Measurements from ENCODE around the gene AP4M1. TPM values are rescaled to one million over a fixed set of nuclear protein-coding genes. Genes with fewer than 3 reads are reported as not detected.

The AP4M1 gene
- total and polyA plus RNA-seq, 9 of the 15 experiments (the other 6 are each of a cell fraction or from before 2014, with no cell fraction given): 1.3 to 30.9 (median 14.1) TPM

GRCh38 chr7:100081535-100082102, 19.8 kb upstream of the AP4M1 start, which contains the start of gene ZNF3 (continued):
- TF ChIP-seq MLLT1 (IDR thresholded peaks at IDR 0.05): peak; percentile 49 to 99; a peak in 3 of 4 replicates
- TF ChIP-seq ZNF518B (CRISPR knock-in tag; IDR thresholded peaks at IDR 0.05): no peak
- no peak for TF ChIP-seq WHSC1 (IDR thresholded peaks at IDR 0.05; ENCODE audit: low read length)
- peak; percentile 34 for TF ChIP-seq PRPF4 (IDR thresholded peaks at IDR 0.05; ENCODE audit: insufficient read depth, low read depth, low read length, poor library complexity, severe bottlenecking)
- TF ChIP-seq THRAP3 (IDR thresholded peaks at IDR 0.05; ENCODE audit: borderline replicate concordance): peak; percentile 61; the same call in 1 of the 2 replicates
- no peak for TF ChIP-seq ELF2 (CRISPR knock-in tag; IDR thresholded peaks at IDR 0.05)
- TF ChIP-seq NCOR1 (IDR thresholded peaks at IDR 0.05): peak; percentile 74
- TF ChIP-seq KLF10 (CRISPR knock-in tag; IDR thresholded peaks at IDR 0.05): no peak
- peak; percentile 63; the same call in 1 of the 2 replicates for TF ChIP-seq MBD2 (IDR thresholded peaks at IDR 0.05; ENCODE audit: borderline replicate concordance, low read depth)
- TF ChIP-seq RBFOX2 (IDR thresholded peaks at IDR 0.05; ENCODE audit: low read depth, low read length): peak; percentile 96
- TF ChIP-seq NRF1 (conservative IDR thresholded peaks at IDR 0.05 in 1 of 2, IDR thresholded peaks at IDR 0.05 in 1 of 2): peak; percentile 34 to 54; a peak in 3 of 4 replicates
- peak; percentile 88 for TF ChIP-seq HCFC1 (IDR thresholded peaks at IDR 0.05; ENCODE audit: low read depth, low read length)
- 0 out of 2 replicates have a peak, but pooled peaks have one; percentile 62 for TF ChIP-seq CGGBP1 (CRISPR knock-in tag; IDR thresholded peaks at IDR 0.05)
- TF ChIP-seq MTF1 (CRISPR knock-in tag; IDR thresholded peaks at IDR 0.05; ENCODE audit: borderline replicate concordance): no peak
- peak; percentile 92; the same call in 1 of the 2 replicates for TF ChIP-seq ZNF830 (CRISPR knock-in tag; IDR thresholded peaks at IDR 0.05)
- 0 out of 2 replicates have a peak, but pooled peaks have one; percentile 15 for TF ChIP-seq FOXM1 (IDR thresholded peaks at IDR 0.05; ENCODE audit: low read depth)
- TF ChIP-seq FOXM1 (CRISPR knock-in tag; IDR thresholded peaks at IDR 0.05; ENCODE audit: low read depth): no peak
- peak; percentile 100 for TF ChIP-seq THAP12 (CRISPR knock-in tag; IDR thresholded peaks at IDR 0.05)
- peak; percentile 75 for TF ChIP-seq SMAD4 (CRISPR knock-in tag; conservative IDR thresholded peaks at IDR 0.05)
- TF ChIP-seq STAT5A (IDR thresholded peaks at IDR 0.05; ENCODE audit: borderline replicate concordance, low read length): peak; percentile 65; the same call in 1 of the 2 replicates

All from K562 (cell line).